GM12872 (cell line): ENCODE results near the gene DGKD.

Experiments
- CTCF ChIP-seq: IDR thresholded peaks from 3 replicates; pipeline ENCODE4 v1.5.1; 2011; ENCODE audit warnings: low read depth, mild to moderate bottlenecking, low read length, moderate library complexity; ENCODE audit not compliant: insufficient read depth

Gene DGKD

GRCh38 chr2:233486778-233487552 is 132.7 kb downstream of the DGKD start:
- TF ChIP-seq CTCF = no peak

GRCh38 chr2:233487748-233488345 is 133.6 kb downstream of the DGKD start:
- TF ChIP-seq CTCF = no peak

GRCh38 chr2:233489143-233489542 is 134.8 kb downstream of the DGKD start:
- no peak for TF ChIP-seq CTCF

- no peak for TF ChIP-seq CTCF
Observed at GRCh38 chr2:233489666-233490065, 135.4 kb downstream of the DGKD start.

GRCh38 chr2:233490831-233491230 is 136.5 kb downstream of the DGKD start:
- no peak for TF ChIP-seq CTCF

- no peak for TF ChIP-seq CTCF
Observed at GRCh38 chr2:233491326-233491725, 137.0 kb downstream of the DGKD start.

- no peak for TF ChIP-seq CTCF
Observed at GRCh38 chr2:233492078-233492477, 137.8 kb downstream of the DGKD start.
